ENCODE data around the gene TCFL5. TPM values are rescaled to one million over a fixed set of nuclear protein-coding genes. Genes with fewer than 3 reads are reported as not detected.

TCFL5 gene
- total and polyA plus RNA-seq, 10 of the 15 experiments (the other 5 are each of a cell fraction or from before 2014, with no cell fraction given) = 0.48 to 8.1 (median 3.8) TPM

GRCh38 chr20:62822788-62823651, 38.6 kb downstream of the TCFL5 start (continued):
- no peak for TF ChIP-seq ZBTB4 (CRISPR knock-in tag; IDR thresholded peaks at IDR 0.05)
- TF ChIP-seq, protein P1, sequence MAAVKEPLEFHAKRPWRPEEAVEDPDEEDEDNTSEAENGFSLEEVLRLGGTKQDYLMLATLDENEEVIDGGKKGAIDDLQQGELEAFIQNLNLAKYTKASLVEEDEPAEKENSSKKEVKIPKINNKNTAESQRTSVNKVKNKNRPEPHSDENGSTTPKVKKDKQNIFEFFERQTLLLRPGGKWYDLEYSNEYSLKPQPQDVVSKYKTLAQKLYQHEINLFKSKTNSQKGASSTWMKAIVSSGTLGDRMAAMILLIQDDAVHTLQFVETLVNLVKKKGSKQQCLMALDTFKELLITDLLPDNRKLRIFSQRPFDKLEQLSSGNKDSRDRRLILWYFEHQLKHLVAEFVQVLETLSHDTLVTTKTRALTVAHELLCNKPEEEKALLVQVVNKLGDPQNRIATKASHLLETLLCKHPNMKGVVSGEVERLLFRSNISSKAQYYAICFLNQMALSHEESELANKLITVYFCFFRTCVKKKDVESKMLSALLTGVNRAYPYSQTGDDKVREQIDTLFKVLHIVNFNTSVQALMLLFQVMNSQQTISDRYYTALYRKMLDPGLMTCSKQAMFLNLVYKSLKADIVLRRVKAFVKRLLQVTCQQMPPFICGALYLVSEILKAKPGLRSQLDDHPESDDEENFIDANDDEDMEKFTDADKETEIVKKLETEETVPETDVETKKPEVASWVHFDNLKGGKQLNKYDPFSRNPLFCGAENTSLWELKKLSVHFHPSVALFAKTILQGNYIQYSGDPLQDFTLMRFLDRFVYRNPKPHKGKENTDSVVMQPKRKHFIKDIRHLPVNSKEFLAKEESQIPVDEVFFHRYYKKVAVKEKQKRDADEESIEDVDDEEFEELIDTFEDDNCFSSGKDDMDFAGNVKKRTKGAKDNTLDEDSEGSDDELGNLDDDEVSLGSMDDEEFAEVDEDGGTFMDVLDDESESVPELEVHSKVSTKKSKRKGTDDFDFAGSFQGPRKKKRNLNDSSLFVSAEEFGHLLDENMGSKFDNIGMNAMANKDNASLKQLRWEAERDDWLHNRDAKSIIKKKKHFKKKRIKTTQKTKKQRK (IDR thresholded peaks at IDR 0.05; ENCODE audit: low read depth, low read length) = no peak
- TF ChIP-seq STAT3 (IDR thresholded peaks at IDR 0.05; ENCODE audit: low read depth, low read length) = no peak
- no peak for TF ChIP-seq DPF2 (IDR thresholded peaks at IDR 0.05)
- no peak for TF ChIP-seq EZH2 (IDR thresholded peaks at IDR 0.05; ENCODE audit: borderline replicate concordance, control insufficient read depth, low read depth, low read length)
- no peak for TF ChIP-seq GATAD2B (conservative IDR thresholded peaks at IDR 0.05; ENCODE audit: low read depth)
- no peak for TF ChIP-seq SIN3A (IDR thresholded peaks at IDR 0.05; ENCODE audit: low read depth, low read length)
- no peak for TF ChIP-seq CHD4 (IDR thresholded peaks at IDR 0.05)
- TF ChIP-seq NR2C2 (IDR thresholded peaks at IDR 0.05; ENCODE audit: borderline replicate concordance, control insufficient read depth, insufficient read length, low read depth) = no peak
- 0 out of 2 replicates have a peak, but pooled peaks have one; percentile 47 for TF ChIP-seq CREB1 (IDR thresholded peaks at IDR 0.05; ENCODE audit: low read depth)
- TF ChIP-seq, protein P2, sequence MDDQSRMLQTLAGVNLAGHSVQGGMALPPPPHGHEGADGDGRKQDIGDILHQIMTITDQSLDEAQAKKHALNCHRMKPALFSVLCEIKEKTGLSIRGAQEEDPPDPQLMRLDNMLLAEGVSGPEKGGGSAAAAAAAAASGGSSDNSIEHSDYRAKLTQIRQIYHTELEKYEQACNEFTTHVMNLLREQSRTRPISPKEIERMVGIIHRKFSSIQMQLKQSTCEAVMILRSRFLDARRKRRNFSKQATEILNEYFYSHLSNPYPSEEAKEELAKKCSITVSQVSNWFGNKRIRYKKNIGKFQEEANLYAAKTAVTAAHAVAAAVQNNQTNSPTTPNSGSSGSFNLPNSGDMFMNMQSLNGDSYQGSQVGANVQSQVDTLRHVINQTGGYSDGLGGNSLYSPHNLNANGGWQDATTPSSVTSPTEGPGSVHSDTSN (IDR thresholded peaks at IDR 0.05; ENCODE audit: insufficient replicate concordance, low read depth, low read length) = peak; percentile 81
- TF ChIP-seq SP1 (IDR thresholded peaks at IDR 0.05; ENCODE audit: low read depth, low read length) = no peak
- TF ChIP-seq ZBTB11 (CRISPR knock-in tag; IDR thresholded peaks at IDR 0.05) = no peak
- no peak for TF ChIP-seq SIX5 (IDR thresholded peaks at IDR 0.05; ENCODE audit: low read depth, low read length, severe bottlenecking)
- TF ChIP-seq ELK1 (IDR thresholded peaks at IDR 0.05; ENCODE audit: low read depth, low read length) = no peak
- no peak for TF ChIP-seq MEF2B (IDR thresholded peaks at IDR 0.05; ENCODE audit: partially characterized antibody, poor library complexity, severe bottlenecking)
